ENCODE results near the gene SMIM9.

Gene SMIM9

DNA sequence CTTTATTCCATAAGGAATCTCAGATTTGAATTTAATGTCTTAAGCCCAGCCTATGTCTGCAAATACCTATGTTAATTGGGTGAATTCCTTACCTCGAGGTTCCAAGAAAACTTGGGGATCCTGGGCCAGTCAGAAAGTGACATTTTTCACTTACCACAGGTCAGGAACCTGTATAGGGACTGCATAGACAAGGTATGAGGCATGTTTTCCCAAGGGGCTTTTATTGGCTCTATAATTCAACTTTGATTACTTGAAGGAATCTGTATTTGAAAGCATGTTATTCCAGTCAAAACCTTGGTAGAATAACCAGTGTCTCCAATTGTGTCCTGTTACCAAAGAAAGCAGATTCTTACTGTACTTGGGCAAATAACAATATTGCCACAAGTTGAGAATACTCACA, 20.7 kb downstream of the SMIM9 start:
- DNase-seq, result no peak

DNA sequence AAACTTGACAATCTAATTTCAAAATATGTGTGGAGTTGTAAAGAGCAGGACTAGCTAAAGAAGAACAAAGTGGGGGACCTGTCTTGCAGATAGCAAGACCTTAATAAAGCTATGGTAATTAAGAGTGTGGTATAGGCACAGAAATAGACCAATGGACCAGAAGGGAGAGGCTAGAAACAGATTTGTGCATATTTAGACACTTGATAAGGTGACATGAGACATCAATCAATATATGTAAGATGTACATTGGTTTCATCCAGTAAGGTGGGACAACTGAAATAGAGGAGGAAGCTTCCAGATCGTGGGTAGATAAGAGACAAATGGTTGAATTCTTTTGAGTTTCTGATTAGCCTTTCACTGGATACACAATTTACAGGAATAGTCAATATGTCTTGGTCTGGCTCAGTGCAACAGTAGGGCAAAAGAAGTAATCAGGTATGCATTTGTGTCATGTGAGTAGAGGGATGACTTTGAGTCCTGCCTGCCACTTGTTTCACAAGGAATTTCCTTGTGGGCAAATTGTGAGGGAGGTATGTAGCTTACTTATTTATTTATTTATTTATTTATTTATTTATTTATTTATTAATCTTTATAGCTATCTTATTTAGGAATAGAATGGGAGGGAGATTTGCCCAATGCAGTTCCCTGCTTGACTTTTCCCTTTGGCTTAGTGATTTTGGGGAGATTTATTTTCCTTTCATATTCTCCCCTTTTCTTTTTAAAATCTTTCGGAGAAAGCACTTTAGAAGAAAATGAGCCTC, 21.9 kb downstream of the SMIM9 start:
- no peak for DNase-seq

DNA sequence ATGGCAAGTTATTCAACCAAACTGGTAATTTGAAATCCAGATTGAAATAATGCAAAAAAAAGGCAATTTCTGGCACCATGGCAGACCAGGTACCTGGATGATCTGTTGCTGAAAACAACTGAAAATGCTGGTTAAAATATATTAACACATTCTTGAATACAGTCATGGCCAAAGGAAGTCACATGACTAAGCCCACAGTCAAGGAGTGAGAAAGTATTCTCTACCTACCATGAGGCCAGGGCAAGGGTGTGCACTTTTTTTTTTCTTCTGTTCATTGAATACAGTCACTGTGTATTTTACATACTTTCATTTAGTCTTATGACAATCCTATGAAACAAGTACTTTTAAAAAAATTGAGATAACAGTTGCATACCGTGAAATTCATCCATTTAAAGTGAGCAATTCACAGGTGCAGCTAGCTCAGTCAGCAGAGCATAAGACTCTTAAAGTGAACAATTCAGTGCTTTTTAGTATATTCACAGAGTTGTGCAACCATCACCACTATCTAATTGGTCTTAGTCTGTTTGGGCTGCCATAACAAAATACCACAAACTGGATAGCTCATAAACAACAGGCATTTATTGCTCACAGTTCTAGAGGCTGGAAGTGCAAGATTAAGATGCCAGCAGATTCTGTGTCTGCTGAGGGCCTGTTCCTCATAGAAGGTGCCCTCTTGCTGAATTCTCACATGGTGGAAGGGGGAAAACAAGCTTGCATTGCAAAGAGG, 24.4 kb downstream of the SMIM9 start:
- DNase-seq, result no peak

DNA sequence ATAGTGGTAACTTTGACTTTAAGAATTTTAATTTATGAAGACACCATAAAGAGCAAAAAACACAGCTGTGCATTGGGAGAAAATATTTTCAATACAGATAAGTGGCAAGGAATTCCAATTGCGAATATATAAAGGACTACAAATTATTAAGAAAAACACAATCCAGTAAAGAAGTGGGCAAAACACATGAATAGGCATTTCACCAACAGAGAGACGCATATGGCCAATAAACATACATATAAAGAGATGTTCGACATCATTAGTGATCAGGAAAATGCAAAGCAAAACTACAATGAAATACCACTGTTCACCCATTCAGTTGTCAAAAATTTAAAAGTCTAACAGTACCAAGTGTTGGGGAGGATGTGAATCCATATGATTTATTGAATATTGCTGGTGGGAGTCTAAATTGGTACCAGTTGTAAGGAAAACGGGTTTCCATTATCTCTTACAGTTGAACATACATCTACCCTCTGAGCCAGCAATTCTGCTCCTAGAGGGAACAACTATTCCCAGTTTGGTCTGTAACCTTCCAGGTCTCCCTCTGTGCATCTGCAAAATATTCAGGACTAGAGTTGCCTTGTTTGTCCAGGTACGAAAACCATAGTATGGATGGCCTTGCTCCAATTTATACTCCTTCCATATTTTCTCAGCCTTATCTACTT, 27.5 kb downstream of the SMIM9 start:
- DNase-seq, result no peak

DNA sequence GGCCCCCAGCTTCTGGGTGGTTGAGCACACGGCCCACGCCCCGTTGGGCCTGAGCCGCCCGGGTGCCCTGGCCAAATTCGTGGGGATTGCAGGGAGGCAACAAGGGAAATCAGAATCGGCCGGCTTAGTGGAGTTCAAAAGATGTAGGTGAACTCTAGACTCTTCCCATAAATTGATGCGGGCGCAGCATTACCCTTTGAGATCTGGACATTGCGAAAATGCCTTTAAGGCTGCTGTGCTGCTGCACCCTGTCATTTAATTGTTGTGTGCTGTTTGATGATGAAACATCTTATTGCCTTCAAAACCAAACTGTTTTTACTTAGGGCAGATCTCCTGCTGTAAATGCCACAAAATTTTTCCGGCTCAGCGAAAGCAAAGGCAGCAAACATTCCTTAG, 28.8 kb downstream of the SMIM9 start:
- no peak for DNase-seq

DNA sequence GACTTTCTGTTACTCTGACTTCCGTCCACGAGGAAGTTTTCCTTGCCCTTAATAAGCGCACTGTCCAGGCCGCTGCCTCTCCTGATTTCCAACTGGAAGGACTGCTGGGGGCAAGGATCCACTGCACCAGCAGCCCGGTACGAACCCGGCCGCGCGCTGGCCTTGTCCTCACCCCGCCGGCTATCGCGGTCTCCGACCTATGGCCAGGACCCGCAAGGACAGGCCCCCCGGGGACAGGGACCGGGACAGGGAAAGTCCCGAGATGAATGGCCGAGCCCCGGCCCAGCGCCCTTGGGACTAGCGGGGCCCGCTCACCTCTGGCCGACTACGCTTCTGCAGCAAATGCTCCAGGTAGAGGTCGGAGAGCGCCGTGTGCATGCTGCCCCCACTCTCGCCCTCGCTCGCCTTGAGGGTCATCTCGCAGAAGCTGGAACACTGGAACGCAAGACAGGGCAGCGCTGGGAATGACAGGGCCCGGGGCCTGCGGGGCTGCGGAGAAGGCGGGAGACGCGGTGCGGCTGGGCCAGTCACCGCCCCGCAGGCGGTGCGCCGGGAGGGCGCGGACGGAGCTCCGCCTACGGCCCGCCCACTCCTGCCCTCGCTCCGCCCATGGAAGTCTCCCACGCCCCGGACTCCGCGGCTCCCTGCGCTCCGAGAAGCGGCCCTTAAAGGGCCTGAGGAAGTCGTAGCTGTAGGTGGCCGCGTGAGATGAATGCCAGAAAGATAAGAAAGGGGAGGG, 29.3 kb downstream of the SMIM9 start, which contains the start of gene MPP1:
Gene MPP1, minus strand, starts transcription at position 529 of the 739 bp plus-strand sequence. Its CDS starts 112 bp downstream, at position 417.
- DNase-seq, result peak; percentile 59

DNA sequence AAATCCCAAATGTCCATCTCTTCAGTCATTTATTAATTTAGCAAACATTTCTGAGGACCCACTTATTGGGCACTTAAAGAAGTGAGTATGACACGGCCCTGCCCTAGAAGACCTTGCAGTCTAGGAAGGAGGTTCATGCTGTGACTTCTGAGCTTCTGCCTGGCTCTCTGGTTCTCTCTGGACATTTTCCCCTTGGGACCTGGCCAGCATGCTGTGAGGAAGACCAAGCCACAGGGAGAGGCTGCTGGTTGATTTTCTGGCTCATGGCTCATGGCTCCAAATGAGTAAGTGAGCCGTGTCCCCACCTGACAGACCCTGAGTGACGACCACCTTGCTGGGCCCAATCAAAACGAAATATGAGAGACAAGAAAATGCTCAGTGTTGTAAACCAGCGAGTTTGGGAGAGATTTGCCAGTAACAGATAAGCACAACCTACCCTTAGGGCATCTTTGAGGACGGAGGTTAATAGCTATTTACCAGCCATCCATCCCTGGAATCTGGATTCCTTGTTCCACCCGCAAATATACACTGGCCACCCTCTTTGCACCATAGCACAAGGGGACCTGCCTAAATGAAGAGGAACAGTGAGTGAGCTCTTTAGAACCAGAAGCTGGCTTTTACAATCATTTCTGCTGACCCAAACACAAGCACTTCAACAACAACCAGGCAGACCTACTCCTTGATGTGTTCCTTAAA, 30.1 kb downstream of the SMIM9 start:
- no peak for DNase-seq

DNA sequence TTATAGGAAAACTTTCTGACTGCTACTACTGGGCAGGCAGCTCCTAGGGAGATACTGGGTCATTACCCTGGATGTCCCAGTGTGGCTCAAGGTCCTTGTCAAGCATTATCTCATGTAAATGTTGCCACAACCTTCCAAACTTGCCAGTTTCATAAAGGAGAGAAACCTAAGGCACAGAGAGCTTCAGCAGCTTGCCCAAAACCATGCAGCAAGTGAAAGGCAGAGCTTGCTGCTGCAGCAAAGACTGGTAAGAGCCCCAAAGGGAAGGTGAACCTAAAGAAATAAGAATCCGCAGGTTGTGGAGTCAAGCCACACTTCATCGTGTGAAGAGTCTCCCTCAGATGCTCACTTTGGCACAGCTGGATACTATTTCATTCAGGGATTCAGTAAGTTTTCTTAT, 31.5 kb downstream of the SMIM9 start:
- no peak for DNase-seq

DNA sequence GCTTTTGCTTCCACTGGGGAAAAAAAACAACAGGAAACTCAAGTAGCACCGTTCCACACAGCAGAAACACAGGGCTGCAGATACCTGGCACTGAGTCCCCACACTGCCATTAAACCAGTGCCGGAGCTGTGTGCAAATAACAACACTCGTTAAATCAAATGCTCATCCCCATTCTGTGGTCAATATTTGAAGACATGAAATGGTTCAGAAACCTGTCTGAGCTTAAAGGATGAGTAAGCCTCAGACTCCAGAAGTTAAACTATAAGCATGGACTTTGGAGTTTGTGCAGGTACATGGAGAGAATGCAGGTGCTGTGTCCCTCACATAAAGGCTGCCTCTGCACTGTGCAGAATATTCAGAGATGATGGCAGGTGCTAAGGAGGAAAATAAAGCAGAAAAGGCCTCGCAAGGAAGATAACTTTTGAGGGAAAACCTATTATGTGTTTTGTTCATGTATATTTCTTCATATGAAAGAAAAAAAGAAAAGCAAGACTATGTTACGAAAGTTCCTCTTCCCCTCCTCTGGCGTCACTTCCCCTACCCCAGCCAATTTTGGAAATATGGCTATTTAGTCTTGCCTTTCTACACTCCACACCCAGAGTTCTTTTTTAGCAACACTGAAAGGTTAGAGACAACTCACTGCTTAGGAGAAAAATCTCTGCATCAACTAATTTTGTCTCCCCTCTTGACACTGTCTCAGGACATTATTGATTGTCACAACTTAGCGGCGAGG, 33.8 kb downstream of the SMIM9 start:
- DNase-seq, result no peak

DNA sequence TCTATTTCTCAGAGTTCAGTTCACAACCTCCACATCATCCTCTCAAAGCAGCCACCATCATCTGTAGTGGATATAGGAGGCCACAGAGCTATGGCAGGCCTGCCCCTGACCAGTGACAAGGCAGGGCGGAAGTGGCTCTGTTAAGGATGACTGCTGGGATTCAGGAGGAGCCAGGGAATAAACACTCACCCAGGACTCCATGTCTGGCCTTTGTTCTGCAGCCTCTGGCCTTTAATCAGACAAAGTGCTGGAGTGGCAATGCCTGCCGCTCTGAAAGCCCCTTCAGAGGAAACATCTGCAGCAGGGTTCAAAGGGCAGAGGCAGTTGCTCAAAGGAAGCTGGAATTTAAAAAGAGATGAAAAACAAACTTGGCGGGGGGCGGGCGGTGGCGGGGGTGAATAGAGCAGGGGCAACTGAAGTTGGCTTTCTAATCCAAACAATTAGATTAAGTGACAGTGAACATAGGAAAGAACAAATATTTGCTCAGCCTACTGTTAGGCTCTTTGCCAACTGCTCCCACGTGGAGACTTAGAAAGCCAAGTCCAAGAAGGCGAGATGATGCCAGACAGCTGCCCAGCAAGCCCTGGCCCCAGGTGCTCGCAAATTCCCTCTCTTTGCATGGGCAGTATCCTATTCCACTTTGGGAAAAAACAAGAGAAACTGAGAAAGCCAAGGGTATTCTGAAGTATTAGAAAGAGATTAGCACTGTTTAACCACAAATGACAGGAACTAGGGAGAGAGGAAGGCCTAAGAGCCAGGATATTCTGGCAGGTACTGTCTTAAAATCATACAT, 34.7 kb downstream of the SMIM9 start:
- DNase-seq, result no peak

DNA sequence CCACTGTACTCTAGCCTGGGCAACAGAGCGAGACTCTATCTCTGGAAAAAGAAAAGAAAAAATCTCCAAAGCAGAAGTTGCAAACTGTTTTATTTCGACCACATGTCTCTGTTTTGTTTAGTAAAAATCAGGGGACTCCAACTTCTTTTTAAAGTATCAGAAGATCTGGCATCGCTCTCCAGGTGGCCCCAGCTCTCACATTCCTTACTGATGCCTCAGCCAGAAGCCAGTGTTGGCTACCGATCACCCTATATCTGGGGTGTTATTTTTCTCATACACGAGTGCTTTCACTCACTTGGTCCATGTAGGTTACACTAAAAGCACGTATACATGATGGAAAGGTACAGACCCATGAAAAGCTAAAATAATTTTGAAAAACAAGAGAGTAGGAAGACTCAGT, 37.5 kb downstream of the SMIM9 start:
- no peak for DNase-seq

DNA sequence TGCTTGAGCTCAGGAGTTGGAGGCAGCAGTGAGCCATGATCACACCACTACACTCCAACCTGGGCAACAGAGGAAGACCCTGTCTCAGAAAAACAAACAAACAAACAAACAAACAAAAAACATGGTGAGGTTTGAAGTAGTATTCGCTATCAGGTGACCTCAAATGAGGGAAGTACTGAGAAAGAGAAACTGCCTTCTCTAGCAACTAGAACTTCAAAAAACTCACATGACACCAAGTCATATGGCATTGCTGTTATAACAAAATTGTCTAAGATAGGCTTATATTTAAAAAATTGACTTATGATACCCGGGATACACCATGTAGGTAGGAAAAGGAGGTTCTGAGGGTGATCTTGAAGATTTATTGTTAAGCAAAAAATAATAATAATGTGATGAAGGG, 39.4 kb downstream of the SMIM9 start:
- DNase-seq, result no peak

DNA sequence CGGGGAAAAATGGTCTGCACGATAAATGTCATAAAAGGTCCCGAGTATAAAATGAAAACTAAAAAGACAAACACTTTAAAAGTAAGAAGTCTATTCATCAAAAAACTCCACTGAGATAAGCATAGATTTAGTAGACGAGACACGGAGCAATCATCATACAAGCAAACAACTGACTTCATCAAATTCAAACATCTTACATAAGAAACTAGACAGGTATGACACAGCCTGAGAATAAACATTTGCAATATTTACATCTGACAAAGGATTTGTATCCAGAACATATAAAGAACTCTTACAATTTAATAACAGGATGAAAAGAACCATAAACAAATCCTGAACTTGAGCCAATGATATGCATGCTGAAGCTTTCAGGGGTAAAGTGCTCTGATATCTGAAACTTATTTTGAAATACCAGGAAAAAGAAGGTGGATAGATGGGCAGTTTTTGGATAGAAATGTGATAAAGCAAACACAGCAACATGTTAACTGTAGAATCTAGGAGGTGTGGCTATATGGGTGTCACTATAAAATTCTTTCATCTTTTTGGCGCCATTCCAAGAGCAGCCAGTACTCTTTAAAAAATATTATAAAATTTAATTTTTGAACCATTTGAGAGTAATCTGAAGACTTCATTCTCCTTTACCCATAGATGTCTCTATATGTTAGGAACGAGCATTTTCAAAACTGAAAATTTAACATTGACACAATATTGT, 41.2 kb downstream of the SMIM9 start:
- no peak for DNase-seq

DNA sequence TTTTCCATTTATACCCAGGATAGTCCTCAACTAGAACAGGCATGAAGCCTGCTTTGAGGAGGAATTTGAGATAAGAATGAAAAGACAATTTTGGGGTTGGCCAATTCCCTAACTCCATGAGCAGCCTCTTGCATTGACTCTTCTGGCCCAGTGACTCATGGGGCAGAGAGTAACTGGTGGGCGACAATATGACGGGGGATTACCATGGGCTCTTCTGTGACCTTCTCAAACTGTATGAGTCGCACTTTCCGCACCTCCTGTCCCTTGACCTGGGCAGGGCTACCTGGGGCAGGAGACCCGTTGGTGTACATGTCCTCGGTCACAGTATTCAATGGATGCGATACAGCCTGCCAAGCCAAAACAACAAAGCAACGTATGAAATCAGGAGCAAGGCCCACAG, 42.5 kb downstream of the SMIM9 start:
- no peak for DNase-seq

DNA sequence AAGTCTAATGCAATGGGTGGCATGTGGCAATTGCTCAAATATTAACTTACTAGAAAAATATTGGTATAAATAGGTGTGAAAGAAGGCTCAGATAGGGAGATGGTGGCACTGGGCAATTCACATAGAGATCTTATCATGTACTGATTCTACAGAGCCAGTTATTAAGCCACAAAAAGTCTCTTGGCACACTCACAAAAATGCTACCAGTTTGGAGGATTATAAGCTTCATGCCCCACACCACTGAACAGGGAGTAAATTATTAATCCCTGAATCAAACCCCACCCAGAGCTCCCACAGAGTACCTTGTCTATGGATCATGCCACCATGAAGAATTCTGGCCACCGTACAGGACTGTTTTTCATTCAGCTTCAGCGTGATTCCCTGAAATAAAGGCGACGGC, 43.0 kb downstream of the SMIM9 start:
- no peak for DNase-seq

DNA sequence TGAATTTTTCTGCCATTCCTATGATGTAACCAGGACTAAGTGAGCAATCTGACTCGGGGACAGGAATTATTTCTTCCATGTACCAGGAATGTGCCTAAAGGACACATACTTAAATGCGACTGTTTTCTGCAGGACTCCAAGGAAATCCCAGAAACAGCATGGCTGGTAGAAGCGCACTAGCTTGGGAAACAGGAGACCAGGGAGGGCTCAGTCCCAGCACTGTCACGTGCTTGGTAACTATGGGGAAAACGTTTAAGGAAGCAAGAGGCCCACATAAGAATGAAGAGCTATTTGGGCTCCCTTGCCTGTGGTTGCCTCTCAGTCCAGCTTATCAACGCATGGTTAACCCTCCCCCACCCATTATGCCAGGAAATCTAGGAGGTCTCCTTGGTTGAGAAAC, 48.7 kb downstream of the SMIM9 start:
- DNase-seq, result no peak

DNA sequence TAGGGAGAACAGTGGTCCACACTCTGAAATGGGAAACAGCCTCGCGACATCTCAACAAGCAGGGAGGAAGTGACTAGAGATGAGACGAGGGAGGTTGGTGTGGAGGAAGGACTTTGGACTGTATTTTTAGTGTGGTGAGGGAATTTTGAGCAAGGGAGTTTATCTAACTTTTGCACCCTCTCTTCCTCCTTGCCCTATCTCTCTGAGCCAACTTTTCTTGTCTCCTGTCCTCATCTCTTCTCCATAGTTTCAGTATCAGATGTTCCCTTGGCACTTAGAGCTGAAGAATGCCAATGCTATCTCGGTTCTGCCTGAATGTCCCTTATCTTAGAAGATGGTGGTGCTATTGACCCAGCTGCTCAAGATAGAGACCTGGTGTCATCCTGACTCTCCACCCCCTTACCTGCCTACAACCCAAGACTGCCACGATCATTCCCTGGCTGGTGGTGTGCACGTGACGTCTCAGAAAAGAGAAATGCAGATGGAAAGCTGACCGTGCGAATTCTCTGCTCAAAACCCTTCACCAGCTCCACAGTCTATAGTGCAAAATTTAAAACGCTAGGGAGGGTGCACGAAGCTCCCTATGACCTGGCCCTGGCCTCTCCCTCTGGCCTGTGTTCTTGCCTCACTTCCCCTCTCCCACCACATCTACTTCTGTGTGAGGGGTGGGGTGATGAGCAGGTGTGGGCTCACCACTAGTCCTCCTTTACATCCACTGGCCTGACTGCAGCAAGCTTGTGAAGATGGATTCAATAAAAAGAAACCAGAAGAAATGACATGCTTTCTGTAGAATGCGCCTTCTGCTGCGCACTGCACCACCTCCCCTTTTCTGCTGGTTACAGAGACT, 50.1 kb downstream of the SMIM9 start:
- DNase-seq, result no peak

DNA sequence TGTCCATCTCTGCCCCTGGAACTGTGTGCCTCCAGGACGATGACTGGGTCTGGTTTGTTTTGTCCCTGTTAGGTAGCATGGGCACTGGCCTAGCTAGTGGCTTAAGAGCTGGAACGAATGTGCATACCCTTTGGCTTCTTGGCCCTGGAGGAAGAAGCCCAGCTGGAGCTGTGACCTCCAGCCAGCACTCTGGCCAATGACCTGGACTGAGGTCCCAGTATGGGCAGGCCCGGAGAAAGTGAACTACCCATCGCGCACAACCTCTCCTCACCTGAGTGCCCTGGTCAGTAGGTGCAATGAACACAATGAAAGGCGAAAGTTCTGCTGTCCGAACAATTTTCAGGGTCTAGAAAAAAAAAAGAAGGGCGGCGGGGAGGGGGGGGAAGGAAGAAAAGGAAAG, 53.5 kb downstream of the SMIM9 start:
- DNase-seq, result no peak

DNA sequence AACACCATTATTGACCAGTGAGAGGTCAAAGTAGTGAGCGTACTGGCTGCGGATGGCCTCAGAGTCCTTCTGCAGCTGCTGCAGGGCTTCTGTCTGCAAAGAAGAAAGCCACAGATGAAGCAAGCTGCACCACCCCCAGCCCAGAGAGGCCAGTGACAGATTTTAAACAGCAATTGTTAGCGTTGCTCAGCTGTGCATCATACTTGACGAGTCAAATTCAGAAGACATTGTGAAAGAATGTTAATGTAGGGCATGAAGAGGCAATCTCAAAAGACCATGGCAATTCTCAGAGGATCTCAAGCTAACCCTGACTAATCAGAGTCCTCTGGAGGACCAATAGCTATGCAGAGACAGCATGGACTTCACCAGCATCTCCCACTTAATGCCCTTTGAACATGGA, 55.2 kb downstream of the SMIM9 start:
- DNase-seq, result no peak
